Cardiac muscle cell (in vitro differentiated cells and primary cell): ENCODE results near the gene POLG. TPM values are rescaled to one million over a fixed set of nuclear protein-coding genes. Genes with fewer than 3 reads are reported as not detected.

Source experiments
- DNase-seq, 2 donors: peaks; one replicate each; pipeline versions ENCODE4 v3.0.0 to v3.0.0-alpha.2; 2010 to 2017; ENCODE audit warnings: low read depth in 1 of 2, low spot score in 1 of 2
- H3K27ac ChIP-seq: fragments of 200-600 bp; sonication (generic); 2 replicates; pipeline ENCODE4 v1.5.1; 2016
- H3K27me3 ChIP-seq: fragments of 200-600 bp; sonication (generic); 2 replicates; pipeline ENCODE4 v1.6.0; 2016; ENCODE audit warnings: control low read depth
- H3K36me3 ChIP-seq: fragments of 200-600 bp; sonication (generic); 2 replicates; pipeline ENCODE4 v1.5.1; 2016; ENCODE audit warnings: control low read depth
- H3K4me1 ChIP-seq: fragments of 200-600 bp; sonication (generic); 2 replicates; pipeline ENCODE4 v1.8.1; 2017; ENCODE audit warnings: low read depth, mild to moderate bottlenecking, mixed run types
- H3K4me3 ChIP-seq: fragments of 200-600 bp; sonication (generic); 2 replicates; pipeline ENCODE4 v1.5.1; 2016; ENCODE audit warnings: mild to moderate bottlenecking
- H3K9me3 ChIP-seq: fragments of 200-600 bp; sonication (generic); 2 replicates; pipeline ENCODE4 v1.5.1; 2017; ENCODE audit warnings: low read depth, mild to moderate bottlenecking, control low read depth
- CTCF ChIP-seq: IDR thresholded peaks from 2 replicates; pipeline ENCODE4 v1.5.1; 2012; ENCODE audit warnings: low read depth, mild to moderate bottlenecking, low read length
- polyA plus RNA-seq: library from polyadenylated mRNA; unstranded; fragments of >200 nt; fragmentation: Nextera tagmentation; extraction: Ambion mirVana; gene quantifications from 2 replicates; pipeline ENCODE4 v1.2.1, GENCODE V29; 2016
- total RNA-seq: library from RNA; depleted of rRNA; stranded (reverse); fragments of >200 nt; gene quantifications from 2 replicates; pipeline ENCODE4 v1.2.3, GENCODE V29; 2016

The POLG gene
- total and polyA plus RNA-seq, 2 experiments from 2014 or later, result 47.3 to 63.9 TPM

- no peaks in the 10 kb centered on the region for H3K4me1 ChIP-seq
- DNase-seq, result no peak
- no peak overlapping the region for H3K27ac ChIP-seq
- peaks cover 100% of the 10 kb centered on the region for H3K27me3 ChIP-seq
- no peak overlapping the region for H3K4me3 ChIP-seq
- H3K9me3 ChIP-seq, result no peaks in the 10 kb centered on the region
- no peak for TF ChIP-seq CTCF
- H3K36me3 ChIP-seq, result no peaks in the 10 kb centered on the region
Observed at GRCh38 chr15:89376388-89376787, 41.8 kb upstream of the POLG start.

GRCh38 chr15:89375093-89376005 lies 40.7 kb upstream of the POLG start:
- TF ChIP-seq CTCF, result no peak
- Histone ChIP-seq H3K9me3 (no peaks in the 10 kb centered on the region), H3K27me3 (peaks cover 100% of the 10 kb centered on the region), H3K36me3 (no peaks in the 10 kb centered on the region), H3K4me1 (no peaks in the 10 kb centered on the region), H3K4me3 (no peak overlapping the region), H3K27ac (no peak overlapping the region)
- DNase-seq, result no peak

DNA sequence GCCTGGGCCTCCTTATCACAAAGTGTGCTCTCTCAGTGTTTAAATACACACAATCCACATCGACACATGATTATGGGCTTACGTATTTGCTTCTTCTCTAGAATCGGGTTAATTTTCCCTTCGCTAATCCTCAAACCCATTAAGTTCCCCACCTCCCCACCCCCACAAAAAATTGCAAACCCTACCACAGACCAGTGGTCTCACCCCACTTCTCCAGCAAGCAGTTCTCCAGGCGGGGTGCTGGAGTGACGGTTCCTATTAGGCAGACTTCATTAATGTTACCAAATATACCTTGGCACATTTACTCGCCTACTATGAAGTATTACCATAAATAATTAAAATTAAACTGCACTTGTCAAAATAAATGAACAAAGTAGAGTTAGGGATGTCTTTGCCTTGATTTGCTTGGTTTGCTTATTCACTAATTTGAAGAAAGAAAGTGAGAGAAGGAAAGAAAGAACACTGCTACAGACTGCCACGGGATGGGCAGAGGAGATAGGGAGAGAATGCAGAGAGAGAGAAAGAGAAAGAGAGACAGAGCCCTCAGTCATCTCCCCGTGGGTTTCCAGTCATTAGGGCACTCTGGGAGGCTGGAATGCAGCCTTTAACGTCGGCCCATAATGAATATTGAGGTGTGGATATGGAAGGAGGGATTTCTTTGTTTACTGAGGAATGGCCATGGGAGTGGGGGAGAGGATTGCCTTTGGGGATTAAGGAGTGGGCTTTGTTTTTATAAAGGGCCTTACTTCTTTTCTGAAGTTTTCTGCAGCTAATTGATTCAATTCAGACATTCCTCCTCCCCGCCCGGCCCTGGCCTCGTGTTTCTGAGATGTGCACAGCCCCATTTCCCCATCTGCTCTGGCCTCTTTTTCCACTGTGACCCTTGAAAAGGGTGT lies 39.7 kb upstream of the POLG start:
- Histone ChIP-seq H3K9me3 (no peaks in the 10 kb centered on the region), H3K36me3 (no peaks in the 10 kb centered on the region), H3K4me3 (no peak overlapping the region), H3K27ac (no peak overlapping the region), H3K4me1 (no peaks in the 10 kb centered on the region), H3K27me3 (peaks cover 100% of the 10 kb centered on the region)
- DNase-seq, result no peak
- no peak for TF ChIP-seq CTCF

GRCh38 chr15:89372069-89372935 lies 37.7 kb upstream of the POLG start:
- Histone ChIP-seq H3K9me3 (no peaks in the 10 kb centered on the region), H3K27ac (no peak overlapping the region), H3K36me3 (no peaks in the 10 kb centered on the region), H3K4me3 (no peak overlapping the region), H3K4me1 (no peaks in the 10 kb centered on the region), H3K27me3 (peaks cover 100% of the 10 kb centered on the region)
- no peak for TF ChIP-seq CTCF
- DNase-seq, result no peak
